Cardiac fibroblast (primary cell): ENCODE measurements around the gene FAM151B.
A peak's percentile ranks its signal among the peaks of the same experiment; 100 is the strongest.

Source experiments
- DNase-seq, 2 donors: peaks; one replicate each; pipeline versions ENCODE4 v3.0.0 to v3.0.0-alpha.2; 2010; ENCODE audit warnings: low read depth in 2 of 2
- H3K4me3 ChIP-seq, 2 donors: replicated peaks in 1 of 2; 1 replicate in 1 of 2; 2 replicates in 1 of 2; pipeline ENCODE4 v1.5.1; 2011; ENCODE audit warnings: low read depth in 2 of 2, low read length in 2 of 2, mild to moderate bottlenecking in 2 of 2, moderate library complexity in 1 of 2
- CTCF ChIP-seq: IDR thresholded peaks from one replicate; pipeline ENCODE4 v1.5.1; 2011; ENCODE audit warnings: low read depth, mild to moderate bottlenecking, low read length, inconsistent platforms

The FAM151B gene

GRCh38 chr5:80568251-80568650, 80.4 kb downstream of the FAM151B start:
- DNase-seq = no peak
- no peak overlapping the region for H3K4me3 ChIP-seq
- TF ChIP-seq CTCF = no peak

GRCh38 chr5:80569086-80569960, 81.4 kb downstream of the FAM151B start:
- no peak for TF ChIP-seq CTCF
- peak overlapping the region in 1 of 2 donors; percentile 39 for H3K4me3 ChIP-seq
- no peak for DNase-seq

GRCh38 chr5:80569961-80570786, 82.3 kb downstream of the FAM151B start, which contains the start of gene ANKRD34B:
Gene ANKRD34B, minus strand, starts transcription at chr5:80570280. Its CDS starts 10,261 bp downstream, at chr5:80560019.
- TF ChIP-seq CTCF = no peak
- DNase-seq = no peak

DNA sequence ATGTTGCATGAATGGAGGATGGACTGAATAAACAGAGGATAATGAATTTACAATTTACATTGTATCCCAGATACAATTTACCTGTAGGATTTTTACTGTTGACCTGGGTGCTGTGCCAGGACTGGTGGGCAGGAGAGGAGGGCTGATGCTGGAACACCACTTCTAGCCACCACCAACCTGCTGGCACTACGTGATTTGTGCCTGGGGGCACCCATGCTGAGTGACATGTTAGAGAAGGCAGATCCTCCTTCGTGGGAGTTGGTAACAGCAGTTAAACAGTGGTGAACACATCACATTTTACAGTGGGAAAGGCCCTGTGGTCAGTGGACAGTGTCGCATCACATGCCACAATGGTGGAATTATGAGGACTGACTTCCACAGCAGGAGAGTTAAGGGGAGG, 85.2 kb downstream of the FAM151B start:
- no peak for DNase-seq
- no peak overlapping the region for H3K4me3 ChIP-seq
- TF ChIP-seq CTCF = no peak

More at GRCh38 chr5:80569961-80570786, 82.3 kb downstream of the FAM151B start, which contains the start of gene ANKRD34B:
- peak within 1 kb of the TSS; percentile 30 to 39 for H3K4me3 ChIP-seq

DNA sequence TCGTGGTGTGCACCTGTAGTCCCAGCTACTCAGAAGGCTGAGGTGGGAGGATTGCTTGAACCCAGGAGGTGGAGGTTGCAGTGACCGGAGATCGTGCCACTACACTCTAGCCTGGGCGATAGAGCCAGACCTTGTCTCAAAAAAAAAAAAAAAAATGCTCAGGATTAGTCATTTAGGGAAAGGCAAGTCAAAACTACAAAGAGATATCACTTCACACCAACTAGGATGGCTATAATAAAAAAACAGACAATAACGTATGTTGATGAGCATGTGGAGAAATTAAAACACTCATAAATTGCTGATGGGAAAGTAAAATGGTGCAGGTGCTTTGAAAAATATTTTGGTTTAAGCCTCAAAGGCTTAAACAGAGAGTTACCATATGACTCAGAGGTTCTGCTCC, 88.5 kb downstream of the FAM151B start:
- no peak overlapping the region for H3K4me3 ChIP-seq
- DNase-seq = no peak
- TF ChIP-seq CTCF = no peak

GRCh38 chr5:80577707-80578106, 89.8 kb downstream of the FAM151B start:
- no peak for DNase-seq
- TF ChIP-seq CTCF = no peak
- no peak overlapping the region for H3K4me3 ChIP-seq
